ENCODE results near the gene BICC1. TPM values are rescaled to one million over a fixed set of nuclear protein-coding genes. Genes with fewer than 3 reads are reported as not detected.

BICC1 gene
- total RNA-seq, 1 experiment from 2014 or later: 7.9 TPM

- no peak for DNase-seq (ENCODE audit: low read depth)
These were observed 307.7 kb downstream of the BICC1 start for GRCh38 chr10:58820386-58820785.

GRCh38 chr10:58820861-58821751 is 308.4 kb downstream of the BICC1 start:
- DNase-seq (ENCODE audit: low read depth): peak; percentile 77

- DNase-seq (ENCODE audit: low read depth): no peak
These were observed 309.0 kb downstream of the BICC1 start for GRCh38 chr10:58821752-58822056.

- DNase-seq (ENCODE audit: low read depth): no peak
These were observed 311.3 kb downstream of the BICC1 start for GRCh38 chr10:58823983-58824382.

GRCh38 chr10:58824396-58824795 is 311.7 kb downstream of the BICC1 start:
- no peak for DNase-seq (ENCODE audit: low read depth)

- DNase-seq (ENCODE audit: low read depth): no peak
These were observed 314.0 kb downstream of the BICC1 start for GRCh38 chr10:58826694-58827093.

- DNase-seq (ENCODE audit: low read depth): no peak
These were observed 314.7 kb downstream of the BICC1 start for GRCh38 chr10:58827381-58827780.

- no peak for DNase-seq (ENCODE audit: low read depth)
These were observed 317.2 kb downstream of the BICC1 start for GRCh38 chr10:58829839-58830238.

- no peak for DNase-seq (ENCODE audit: low read depth)
These were observed 318.0 kb downstream of the BICC1 start for GRCh38 chr10:58830697-58831096.

- DNase-seq (ENCODE audit: low read depth): no peak
These were observed 321.3 kb downstream of the BICC1 start for GRCh38 chr10:58833771-58834561.

GRCh38 chr10:58836176-58836700 is 323.6 kb downstream of the BICC1 start:
- no peak for DNase-seq (ENCODE audit: low read depth)

GRCh38 chr10:58836991-58837575 is 324.4 kb downstream of the BICC1 start:
- DNase-seq (ENCODE audit: low read depth): no peak

- DNase-seq (ENCODE audit: low read depth): no peak
These were observed 325.2 kb downstream of the BICC1 start for GRCh38 chr10:58837826-58838225.

GRCh38 chr10:58838561-58839208 is 326.0 kb downstream of the BICC1 start:
- DNase-seq (ENCODE audit: low read depth): no peak

GRCh38 chr10:58839771-58840170 is 327.1 kb downstream of the BICC1 start:
- no peak for DNase-seq (ENCODE audit: low read depth)

- DNase-seq (ENCODE audit: low read depth): no peak
These were observed 328.3 kb downstream of the BICC1 start for GRCh38 chr10:58840840-58841435.

GRCh38 chr10:58842860-58843376 is 330.2 kb downstream of the BICC1 start:
- DNase-seq (ENCODE audit: low read depth): no peak

- no peak for DNase-seq (ENCODE audit: low read depth)
These were observed 331.1 kb downstream of the BICC1 start for GRCh38 chr10:58843760-58844159.

- DNase-seq (ENCODE audit: low read depth): no peak
These were observed 332.0 kb downstream of the BICC1 start for GRCh38 chr10:58844680-58845079.

- no peak for DNase-seq (ENCODE audit: low read depth)
These were observed 334.2 kb downstream of the BICC1 start for GRCh38 chr10:58846856-58847255.

- peak; percentile 62 for DNase-seq (ENCODE audit: low read depth)
These were observed 338.9 kb downstream of the BICC1 start for GRCh38 chr10:58851606-58852005.

All from HT1080 (cell line).